ENCODE measurements around the gene ENTPD6.

DNA sequence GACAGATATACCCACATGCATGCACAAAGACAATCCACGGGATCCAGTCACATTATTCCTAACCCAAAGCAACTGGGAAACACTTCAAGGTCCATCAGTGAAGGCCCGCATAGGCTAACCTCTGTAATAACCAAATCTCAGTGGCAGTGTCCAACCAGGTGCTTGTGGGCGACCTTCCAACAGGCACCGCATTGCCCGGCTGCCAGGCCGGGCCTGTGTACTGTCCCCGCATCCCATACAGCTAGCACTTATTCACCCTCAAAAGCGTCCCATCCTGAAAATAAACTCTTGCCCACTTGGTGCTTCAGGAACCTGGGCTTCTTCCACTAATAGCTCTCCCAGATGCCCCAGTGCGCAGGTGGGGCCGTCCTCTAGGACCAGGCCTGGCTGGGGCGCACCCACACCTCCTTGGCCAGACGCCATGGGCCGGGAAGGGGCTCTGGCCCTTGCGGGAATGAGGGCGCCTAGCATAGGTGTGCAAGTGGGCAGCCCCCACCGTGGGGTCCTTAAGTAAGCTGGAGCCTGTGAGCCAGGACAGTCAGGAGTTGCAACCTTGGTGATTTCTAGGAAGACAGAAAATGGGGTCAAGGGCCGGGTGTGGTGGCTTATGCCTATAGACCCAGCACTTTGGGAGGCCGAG is 1.1 kb upstream of the ENTPD6 start:
- TF ChIP-seq POLR2A (IDR thresholded peaks at IDR 0.05; ENCODE audit: low read length): no peak
- no peak for TF ChIP-seq GATA1 (IDR thresholded peaks at IDR 0.05; ENCODE audit: low read depth, low read length)

Data from erythroblast (primary cell).